H9 (cell line): Measurements from ENCODE around the gene PCSK6. TPM values are rescaled to one million over a fixed set of nuclear protein-coding genes. Genes with fewer than 3 reads are reported as not detected.
A peak's percentile ranks its signal among the peaks of the same experiment; 100 is the strongest.

Source experiments
- DNase-seq: peaks from one replicate; pipeline ENCODE4 v3.0.0-alpha.2; 2017
- H2AFZ ChIP-seq: one replicate; pipeline ENCODE4 v1.6.1; 2013; ENCODE audit warnings: mild to moderate bottlenecking, low read length, control low read depth, moderate library complexity
- H2AK5ac ChIP-seq: 2 replicates; pipeline ENCODE4 v1.6.1; 2013; ENCODE audit warnings: low read length, control low read depth, mixed read lengths; ENCODE audit not compliant: insufficient read length
- H2BK120ac ChIP-seq: one replicate; pipeline ENCODE4 v1.6.1; 2013; ENCODE audit warnings: low read depth, mild to moderate bottlenecking, low read length, control low read depth, inconsistent platforms; ENCODE audit not compliant: poor library complexity, severe bottlenecking
- H2BK12ac ChIP-seq: 2 replicates; pipeline ENCODE4 v1.6.1; 2013; ENCODE audit warnings: low read length, control low read depth, mixed read lengths, low read depth; ENCODE audit not compliant: insufficient read length
- H2BK15ac ChIP-seq: 2 replicates; pipeline ENCODE4 v1.6.1; 2013; ENCODE audit warnings: low read depth, low read length, control low read depth
- H2BK20ac ChIP-seq: one replicate; pipeline ENCODE4 v1.6.1; 2013; ENCODE audit warnings: low read depth, mild to moderate bottlenecking, low read length, control low read depth, inconsistent platforms; ENCODE audit not compliant: poor library complexity, severe bottlenecking
- H2BK5ac ChIP-seq: 2 replicates; pipeline ENCODE4 v1.6.1; 2013; ENCODE audit warnings: low read length, control low read depth, mixed read lengths; ENCODE audit not compliant: insufficient read length
- H3K14ac ChIP-seq: 2 replicates; pipeline ENCODE4 v1.6.1; 2013; ENCODE audit warnings: low read length, control low read depth; ENCODE audit not compliant: insufficient read depth
- H3K18ac ChIP-seq: 2 replicates; pipeline ENCODE4 v1.6.1; 2013; ENCODE audit warnings: low read depth, mild to moderate bottlenecking, mixed read lengths, low read length, control low read depth; ENCODE audit not compliant: insufficient read length
- H3K23ac ChIP-seq: 2 replicates; pipeline ENCODE4 v1.6.1; 2013; ENCODE audit warnings: low read length, control low read depth, mixed read lengths, low read depth; ENCODE audit not compliant: insufficient read length
- H3K23me2 ChIP-seq: 2 replicates; pipeline ENCODE4 v1.6.1; 2013; ENCODE audit warnings: low read depth, mild to moderate bottlenecking, mixed read lengths, low read length, control low read depth; ENCODE audit not compliant: insufficient read length, poor library complexity, severe bottlenecking
- H3K27ac ChIP-seq: 2 replicates; pipeline ENCODE4 v1.5.1; 2013; ENCODE audit warnings: low read length, control low read depth, mixed read lengths, low read depth; ENCODE audit not compliant: insufficient read length
- H3K27me3 ChIP-seq: 2 replicates; pipeline ENCODE4 v1.6.1; 2013; ENCODE audit warnings: low read length, control low read depth, inconsistent platforms; ENCODE audit not compliant: insufficient read depth
- H3K4ac ChIP-seq: 2 replicates; pipeline ENCODE4 v1.6.1; 2013; ENCODE audit warnings: low read depth, mild to moderate bottlenecking, control low read depth, inconsistent platforms, low read length, moderate library complexity
- H3K4me1 ChIP-seq: 2 replicates; pipeline ENCODE4 v1.6.1; 2013; ENCODE audit warnings: low read length, control low read depth, inconsistent platforms; ENCODE audit not compliant: insufficient read depth
- H3K4me2 ChIP-seq: 2 replicates; pipeline ENCODE4 v1.6.1; 2013; ENCODE audit warnings: low read length, control low read depth, mixed read lengths; ENCODE audit not compliant: insufficient read length, insufficient read depth
- H3K56ac ChIP-seq: 2 replicates; pipeline ENCODE4 v1.6.1; 2013; ENCODE audit warnings: low read depth, mild to moderate bottlenecking, mixed read lengths, low read length, control low read depth; ENCODE audit not compliant: insufficient read length
- H3K79me1 ChIP-seq: 2 replicates; pipeline ENCODE4 v1.6.1; 2013; ENCODE audit warnings: low read depth, mild to moderate bottlenecking, moderate library complexity, low read length, control low read depth, inconsistent platforms; ENCODE audit not compliant: insufficient read depth, poor library complexity, severe bottlenecking
- H3K79me2 ChIP-seq: 2 replicates; pipeline ENCODE4 v1.6.1; 2013; ENCODE audit warnings: low read length, control low read depth, inconsistent platforms; ENCODE audit not compliant: insufficient read depth
- H3K9ac ChIP-seq: 2 replicates; pipeline ENCODE4 v1.6.1; 2013; ENCODE audit warnings: low read length, control low read depth, mixed read lengths; ENCODE audit not compliant: insufficient read length; ENCODE audit errors: extremely low read depth
- H3K9me3 ChIP-seq: one replicate; pipeline ENCODE4 v1.6.1; 2013; ENCODE audit warnings: low read depth, low read length, inconsistent platforms; ENCODE audit not compliant: control insufficient read depth
- H3T11ph ChIP-seq: one replicate; pipeline ENCODE4 v1.6.1; 2013; ENCODE audit warnings: mild to moderate bottlenecking, low read length, control low read depth, inconsistent platforms
- H4K20me1 ChIP-seq: one replicate; pipeline ENCODE4 v1.6.1; 2013; ENCODE audit not compliant: control insufficient read depth, insufficient read length, insufficient read depth
- H4K5ac ChIP-seq: 2 replicates; pipeline ENCODE4 v1.6.1; 2013; ENCODE audit warnings: low read depth, mild to moderate bottlenecking, mixed read lengths, low read length, control low read depth; ENCODE audit not compliant: insufficient read length
- H4K8ac ChIP-seq: replicated peaks from 2 replicates; pipeline ENCODE4 v1.6.1; 2013; ENCODE audit warnings: low read length, control low read depth, mixed read lengths, low read depth; ENCODE audit not compliant: insufficient read length
- H4K91ac ChIP-seq: 2 replicates; pipeline ENCODE4 v1.6.1; 2013; ENCODE audit warnings: low read depth, mild to moderate bottlenecking, moderate library complexity, mixed read lengths, low read length, control low read depth; ENCODE audit not compliant: insufficient read length
- H3K27ac Mint-ChIP-seq, 3 experiments: 2 replicates in 2 of 3; 3 replicates in 1 of 3; pipeline ENCODE4 v1.8.0; 2020 to 2021; ENCODE audit warnings: mixed read lengths in 3 of 3, mild to moderate bottlenecking in 1 of 3, moderate library complexity in 1 of 3
- H3K27me3 Mint-ChIP-seq: 2 replicates; pipeline ENCODE4 v1.8.0; 2021; ENCODE audit warnings: low read depth, mild to moderate bottlenecking, moderate library complexity, mixed read lengths
- H3K36me3 Mint-ChIP-seq, 3 experiments: 2 replicates in 2 of 3; 3 replicates in 1 of 3; pipeline ENCODE4 v1.8.0; 2020 to 2021; ENCODE audit warnings: low read depth in 3 of 3, mixed read lengths in 3 of 3; ENCODE audit not compliant: insufficient read depth in 1 of 3
- H3K4me1 Mint-ChIP-seq, 2 experiments: 2 replicates each; pipeline ENCODE4 v1.8.0; 2020; ENCODE audit warnings: mixed read lengths in 2 of 2
- H3K4me3 Mint-ChIP-seq, 2 experiments: 2 replicates in 1 of 2; 3 replicates in 1 of 2; pipeline ENCODE4 v1.8.0; 2020 to 2021; ENCODE audit warnings: mild to moderate bottlenecking in 2 of 2, mixed read lengths in 2 of 2, moderate library complexity in 1 of 2
- H3K9me3 Mint-ChIP-seq, 2 experiments: 2 replicates in 1 of 2; 3 replicates in 1 of 2; pipeline ENCODE4 v1.8.0; 2020; ENCODE audit warnings: mild to moderate bottlenecking in 2 of 2, mixed read lengths in 2 of 2, moderate library complexity in 1 of 2
- CTCF ChIP-seq: fragments of 200-600 bp; sonication (generic); conservative IDR thresholded peaks from 3 replicates; pipeline ENCODE4 v1.8.0; 2021; ENCODE audit warnings: antibody characterized with exemption, mild to moderate bottlenecking
- WGBS: extraction: QIAGEN DNeasy Blood & Tissue Kit; methylation state at CpG from one replicate; pipeline ENCODE4 v1.1.7; 2013; ENCODE audit warnings: missing lambda C conversion rate, low lambda C conversion rate, mixed read lengths; ENCODE audit not compliant: insufficient read length; ENCODE audit errors: extremely low coverage; 5-methylcytosine and 5-hydroxymethylcytosine counted together
- total RNA-seq: library from RNA; stranded (reverse); gene quantifications from 2 replicates; pipeline ENCODE4 v1.2.1, GENCODE V29; 2021

The PCSK6 gene
- total RNA-seq, 1 experiment from 2014 or later = 4.0 TPM

GRCh38 chr15:101474983-101475382, 14.5 kb downstream of the PCSK6 start:
- peak; percentile 13 for DNase-seq
- Histone ChIP-seq H2BK15ac (no peak overlapping the region), H2BK5ac (no peak overlapping the region), H3K27me3 (no peaks in the 10 kb centered on the region), H2BK120ac (no peak overlapping the region), H3K23me2 (no peaks in the 10 kb centered on the region), H2BK12ac (no peak overlapping the region), H3K23ac (no peak overlapping the region), H3K18ac (peak overlapping the region; percentile 19), H3K56ac (no peak overlapping the region), H4K5ac (no peak overlapping the region), H2AFZ (no peak overlapping the region), H4K8ac (no peak overlapping the region), H4K20me1 (no peaks in the 10 kb centered on the region), H3K9me3 (no peaks in the 10 kb centered on the region), H3K4ac (no peak overlapping the region), H3K79me1 (no peaks in the 10 kb centered on the region), H3K14ac (no peak overlapping the region), H3K27ac (no peak overlapping the region), H2AK5ac (no peak overlapping the region), H3T11ph (no peak overlapping the region), H3K79me2 (no peaks in the 10 kb centered on the region), H2BK20ac (no peak overlapping the region), H4K91ac (no peak overlapping the region), H3K9ac (no peak overlapping the region), H3K4me2 (no peak overlapping the region), H3K4me1 (no peaks in the 10 kb centered on the region)
- Mint-ChIP-seq H3K4me3 (no peak overlapping the region), H3K27me3 (peaks cover 8% of the 10 kb centered on the region), H3K36me3 (no peaks in the 10 kb centered on the region), H3K27ac (no peak overlapping the region), H3K9me3 (no peaks in the 10 kb centered on the region), H3K4me1 (peaks cover 8 to 10% of the 10 kb centered on the region in 2 experiments)
- TF ChIP-seq CTCF = no peak
- WGBS = no CpG with 5 or more reads among the region's 7 CpGs
